ENCODE data around the gene DPEP1.

- no peak for TF ChIP-seq CTCF (IDR thresholded peaks at IDR 0.05; ENCODE audit: low read depth, low read length)
- no peak for TF ChIP-seq EZH2phosphoT487 (IDR thresholded peaks at IDR 0.05; ENCODE audit: low read depth)
These were observed 40.8 kb upstream of the DPEP1 start for GRCh38 chr16:89572485-89573205.
